Vagina (tissue), 2 donors: ENCODE data around the gene WDR74. TPM values are rescaled to one million over a fixed set of nuclear protein-coding genes. Genes with fewer than 3 reads are reported as not detected.
A peak's percentile ranks its signal among the peaks of the same experiment; 100 is the strongest.

ENCODE experiments used
- DNase-seq, 2 donors: peaks; one replicate each; pipeline ENCODE4 v3.0.0-alpha.2; 2017; ENCODE audit errors: extremely low spot score in 2 of 2
- H3K27ac ChIP-seq: fragments of 200-600 bp; sonication (generic); one replicate; pipeline ENCODE4 v1.5.1; 2019
- H3K27me3 ChIP-seq: fragments of 200-600 bp; sonication (generic); one replicate; pipeline ENCODE4 v1.5.1; 2019
- H3K36me3 ChIP-seq, 2 donors: fragments of 200-600 bp; sonication (generic); one replicate each; pipeline ENCODE4 v1.5.1; 2017 to 2019
- H3K4me1 ChIP-seq: fragments of 200-600 bp; sonication (generic); one replicate; pipeline ENCODE4 v1.5.1; 2019
- H3K4me3 ChIP-seq, 2 donors: fragments of 200-600 bp; sonication (generic); 1 replicate in 1 of 2; 2 replicates in 1 of 2; pipeline ENCODE4 v1.5.1; 2016 to 2019
- H3K9me3 ChIP-seq: fragments of 200-600 bp; sonication (generic); one replicate; pipeline ENCODE4 v1.5.1; 2019
- CTCF ChIP-seq, 3 experiments: fragments of 450-650 bp in 2 of 3; fragments of 200-600 bp in 1 of 3; sonication (generic) in 1 of 3; IDR thresholded peaks; one replicate each; pipeline ENCODE4 v1.5.1; 2017 to 2019; ENCODE audit warnings: antibody characterized with exemption in 3 of 3, mild to moderate bottlenecking in 2 of 3, moderate library complexity in 2 of 3
- POLR2A ChIP-seq, 2 donors: fragments of 450-650 bp; IDR thresholded peaks; one replicate each; pipeline ENCODE4 v1.6.1; 2017; ENCODE audit warnings: antibody characterized with exemption in 2 of 2, mild to moderate bottlenecking in 2 of 2, moderate library complexity in 2 of 2
- POLR2AphosphoS5 ChIP-seq, 2 donors: sonication (generic); formaldehyde crosslinking; IDR thresholded peaks; one replicate each; pipeline ENCODE4 v1.9.0; 2017; ENCODE audit warnings: antibody characterized with exemption in 2 of 2, mild to moderate bottlenecking in 2 of 2, low read depth in 1 of 2; ENCODE audit not compliant: insufficient read depth in 1 of 2
- intact Hi-C: fragments of 100-400 bp; cut with DNase I; formaldehyde crosslinking; loops from one replicate; pipeline ENCODE4 v1.15.1; 2023
- total RNA-seq: library from RNA; depleted of rRNA; stranded (reverse); fragments of >200 nt; gene quantifications from one replicate; pipeline ENCODE4 v1.2.3, GENCODE V29; 2016

WDR74 gene
- total RNA-seq, 1 donor from 2014 or later, result 51.8 TPM

GRCh38 chr11:62883673-62884072 lies 44.3 kb upstream of the WDR74 start:
- peaks cover 74% of the 10 kb centered on the region for H3K4me1 ChIP-seq
- H3K9me3 ChIP-seq, result no peaks in the 10 kb centered on the region
- no peaks in the 10 kb centered on the region for H3K27me3 ChIP-seq
- peak overlapping the region in 1 of 2 donors; percentile 18 for H3K4me3 ChIP-seq
- H3K27ac ChIP-seq, result peak overlapping the region; percentile 100
- intact Hi-C loops, result no loop called here
- peaks cover 5 to 62% of the 10 kb centered on the region in 2 donors for H3K36me3 ChIP-seq
- DNase-seq, result no peak
- TF ChIP-seq POLR2AphosphoS5 (IDR thresholded peaks at IDR 0.05; ENCODE audit: insufficient read depth in 1 of 2, low read depth in 1 of 2) (no peak), CTCF (IDR thresholded peaks at IDR 0.05) (no peak), POLR2A (IDR thresholded peaks at IDR 0.05) (no peak)

GRCh38 chr11:62882788-62883501 lies 43.6 kb upstream of the WDR74 start:
- Histone ChIP-seq H3K4me3 (peak overlapping the region; percentile 98 to 100), H3K27me3 (no peaks in the 10 kb centered on the region), H3K27ac (peak overlapping the region; percentile 100), H3K4me1 (peaks cover 69% of the 10 kb centered on the region), H3K36me3 (peaks cover 0 to 54% of the 10 kb centered on the region in 2 donors), H3K9me3 (no peaks in the 10 kb centered on the region)
- intact Hi-C loops, result no loop called here
- no peak for DNase-seq
- TF ChIP-seq POLR2AphosphoS5 (IDR thresholded peaks at IDR 0.05; ENCODE audit: insufficient read depth in 1 of 2, low read depth in 1 of 2), result no peak
- TF ChIP-seq POLR2A (IDR thresholded peaks at IDR 0.05), result no peak
- TF ChIP-seq CTCF (IDR thresholded peaks at IDR 0.05), result no peak

- TF ChIP-seq POLR2A (IDR thresholded peaks at IDR 0.05) (no peak), CTCF (IDR thresholded peaks at IDR 0.05) (no peak), POLR2AphosphoS5 (IDR thresholded peaks at IDR 0.05; ENCODE audit: insufficient read depth in 1 of 2, low read depth in 1 of 2) (no peak)
- no peak for DNase-seq
- Histone ChIP-seq H3K27ac (peak overlapping the region; percentile 100), H3K36me3 (peaks cover 0 to 49% of the 10 kb centered on the region in 2 donors), H3K4me1 (peaks cover 64% of the 10 kb centered on the region), H3K4me3 (peak overlapping the region; percentile 98 to 100), H3K9me3 (no peaks in the 10 kb centered on the region), H3K27me3 (no peaks in the 10 kb centered on the region)
- intact Hi-C loops, result no loop called here
Observed at GRCh38 chr11:62882431-62882749, 43.0 kb upstream of the WDR74 start.

GRCh38 chr11:62881579-62882430 lies 42.4 kb upstream of the WDR74 start:
- H3K4me3 ChIP-seq, result peak overlapping the region; percentile 98 to 100
- peaks cover 58% of the 10 kb centered on the region for H3K4me1 ChIP-seq
- H3K36me3 ChIP-seq, result peaks cover 0 to 43% of the 10 kb centered on the region in 2 donors
- peak overlapping the region; percentile 100 for H3K27ac ChIP-seq
- no peak for TF ChIP-seq CTCF (IDR thresholded peaks at IDR 0.05)
- TF ChIP-seq POLR2AphosphoS5 (IDR thresholded peaks at IDR 0.05; ENCODE audit: insufficient read depth in 1 of 2, low read depth in 1 of 2), result peak in 1 of 2 donors; percentile 98
- peak in 1 of 2 donors; percentile 7 for TF ChIP-seq POLR2A (IDR thresholded peaks at IDR 0.05)
- peak; percentile 98 to 99 for DNase-seq
- no peaks in the 10 kb centered on the region for H3K9me3 ChIP-seq
- H3K27me3 ChIP-seq, result no peaks in the 10 kb centered on the region
- intact Hi-C loops, result no loop called here
